ENCODE measurements around the gene OR6C75. TPM values are rescaled to one million over a fixed set of nuclear protein-coding genes. Genes with fewer than 3 reads are reported as not detected.

The OR6C75 gene
- total RNA-seq, 1 experiment from 2014 or later = not detected

DNA sequence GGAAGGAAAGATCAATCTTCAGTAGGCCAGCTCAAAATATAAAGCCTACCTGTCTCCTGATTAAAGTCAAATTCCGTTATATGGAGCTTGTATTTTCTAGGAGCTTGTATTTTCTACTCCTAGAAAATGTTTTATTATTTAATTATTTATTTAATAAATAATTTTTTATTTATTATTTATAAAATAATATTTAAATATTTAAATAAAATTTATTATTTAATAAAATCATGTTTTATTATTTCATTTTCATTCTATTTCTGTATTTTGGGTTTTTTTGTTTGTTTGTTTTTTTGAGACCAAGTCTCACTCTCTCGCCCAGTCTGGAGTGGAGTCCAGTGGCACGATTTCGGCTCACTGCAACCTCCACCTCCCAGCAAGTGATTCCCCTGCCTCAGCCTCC, 9.7 kb downstream of the OR6C75 start:
- ChIA-PET RAD21 (ENCODE audit: low non-redundant PET in 1 of 2, low total read pairs in 2 of 2, uncharacterized antibody in 2 of 2, unreplicated experiment in 2 of 2) (no interaction called here), POLR2A (no interaction called here), CTCF (no interaction called here)
- Histone ChIP-seq H3K4me3 (replicated peaks in 1 of 2; ENCODE audit: low read depth in 1 of 2, low read length in 2 of 2) (no peak overlapping the region), H3K9me3 (ENCODE audit: control insufficient read depth in 1 of 2, insufficient read depth in 1 of 2, low read depth in 1 of 2, low read length in 2 of 2) (no peaks in the 10 kb centered on the region), H3K36me3 (ENCODE audit: control insufficient read depth in 1 of 2, insufficient read depth in 2 of 2, low read length in 2 of 2) (no peaks in the 10 kb centered on the region), H3K27ac (ENCODE audit: low read depth, low read length) (no peak overlapping the region), H3K79me2 (ENCODE audit: insufficient read depth, low read length) (no peaks in the 10 kb centered on the region), H4K20me1 (ENCODE audit: insufficient read depth) (no peaks in the 10 kb centered on the region; the same call in 1 of the 2 replicates), H2AFZ (ENCODE audit: low read depth, low read length, poor library complexity, severe bottlenecking) (no peak overlapping the region), H3K9me2 (ENCODE audit: insufficient read depth) (no peaks in the 10 kb centered on the region), H3K9ac (ENCODE audit: low read length) (no peak overlapping the region), H3K4me1 (ENCODE audit: control insufficient read depth in 1 of 2, insufficient read depth in 2 of 2, low read length in 2 of 2) (no peaks in the 10 kb centered on the region), H3K4me2 (ENCODE audit: low read length) (no peak overlapping the region), H3K27me3 (ENCODE audit: insufficient read depth, low read length) (peaks cover 7% of the 10 kb centered on the region; the same call in 1 of the 2 replicates)
- no peak for TF ChIP-seq TCF7L2 (IDR thresholded peaks at IDR 0.05; ENCODE audit: borderline replicate concordance, extremely low read depth, insufficient read depth, insufficient read length)
- no peak for TF ChIP-seq POLR2A (IDR thresholded peaks at IDR 0.05; ENCODE audit: borderline replicate concordance, extremely low read depth, insufficient read depth, insufficient read length)
- BruUV-seq (replicated peaks) = no TSS peak
- ATAC-seq = no peak
- DNase-seq (ENCODE audit: low read depth, low spot score) = no peak
- intact Hi-C loops (cut with micrococcal nuclease) = no loop called here

DNA sequence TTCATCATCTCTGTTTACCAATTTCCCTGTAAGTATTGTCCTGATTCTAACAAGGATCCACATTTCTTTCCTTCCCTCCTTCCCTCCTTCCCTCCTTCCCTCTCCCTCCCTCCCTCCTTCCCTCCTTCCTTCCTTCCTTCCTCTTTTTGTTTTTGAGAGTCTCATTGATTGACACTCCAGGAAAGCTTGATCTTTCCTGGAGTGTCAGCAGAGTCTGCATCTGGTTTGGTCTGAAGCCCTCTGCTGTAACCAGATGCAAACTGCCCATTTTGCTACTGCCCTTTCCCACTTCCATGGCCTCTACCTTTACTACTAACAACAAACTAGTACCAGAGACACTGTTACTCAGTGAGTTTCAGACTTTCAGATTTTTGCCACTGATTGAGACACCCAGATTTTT, 23.1 kb downstream of the OR6C75 start:
- Histone ChIP-seq H3K36me3 (ENCODE audit: control insufficient read depth in 1 of 2, insufficient read depth in 2 of 2, low read length in 2 of 2) (no peaks in the 10 kb centered on the region), H3K9me3 (ENCODE audit: control insufficient read depth in 1 of 2, insufficient read depth in 1 of 2, low read depth in 1 of 2, low read length in 2 of 2) (no peaks in the 10 kb centered on the region), H3K27ac (ENCODE audit: low read depth, low read length) (no peak overlapping the region), H3K79me2 (ENCODE audit: insufficient read depth, low read length) (no peaks in the 10 kb centered on the region), H3K9me2 (ENCODE audit: insufficient read depth) (no peaks in the 10 kb centered on the region), H4K20me1 (ENCODE audit: insufficient read depth) (no peaks in the 10 kb centered on the region), H3K9ac (ENCODE audit: low read length) (no peak overlapping the region), H3K4me1 (ENCODE audit: control insufficient read depth in 1 of 2, insufficient read depth in 2 of 2, low read length in 2 of 2) (no peaks in the 10 kb centered on the region), H3K4me3 (replicated peaks in 1 of 2; ENCODE audit: low read depth in 1 of 2, low read length in 2 of 2) (no peak overlapping the region), H3K27me3 (ENCODE audit: insufficient read depth, low read length) (peaks cover 15% of the 10 kb centered on the region), H3K4me2 (ENCODE audit: low read length) (no peak overlapping the region), H2AFZ (ENCODE audit: low read depth, low read length, poor library complexity, severe bottlenecking) (no peak overlapping the region)
- TF ChIP-seq EGR1 (IDR thresholded peaks at IDR 0.05; ENCODE audit: low read depth) = no peak
- BruUV-seq (replicated peaks) = no TSS peak
- ChIA-PET CTCF (interaction anchor here (0.6 kb wide), 1 partner anchor 229 kb away, joined by 3 read pairs; no protein-coding TSS in a partner anchor), RAD21 (ENCODE audit: low non-redundant PET in 1 of 2, low total read pairs in 2 of 2, uncharacterized antibody in 2 of 2, unreplicated experiment in 2 of 2) (no interaction called here), POLR2A (no interaction called here)
- no peak for ATAC-seq
- no peak for DNase-seq (ENCODE audit: low read depth, low spot score)
- intact Hi-C loops (cut with micrococcal nuclease) = no loop called here

Data from HCT116 (cell line).